Stimulated activated CD8-positive, alpha-beta memory T cell treated with anti-CD3 and anti-CD28 coated beads, Interleukin-4, amount 100 ng/mL, for 24 hours (primary cell): ENCODE results near the gene SEC63.
"Not testable (repeated sequence)": the region's sequence is repeated elsewhere in the genome, so short reads cannot be mapped to it uniquely, and the experiment has no call there.

Experiments used
- DNase-seq: peaks from one replicate; pipeline ENCODE4 v3.0.0-alpha.2; 2020; ENCODE audit warnings: low read depth

The SEC63 gene

GRCh38 chr6:107972413-107973096 lies 14.5 kb upstream of the SEC63 start:
- DNase-seq = no peak

GRCh38 chr6:107971181-107971580 lies 13.2 kb upstream of the SEC63 start:
- no peak for DNase-seq

GRCh38 chr6:107970255-107970654 lies 12.2 kb upstream of the SEC63 start:
- DNase-seq = no peak

- DNase-seq = no peak
These were observed 10.1 kb upstream of the SEC63 start for GRCh38 chr6:107968081-107968480.

GRCh38 chr6:107965746-107966145 lies 7.7 kb upstream of the SEC63 start:
- DNase-seq = no peak

- no peak for DNase-seq
These were observed 4.7 kb upstream of the SEC63 start for GRCh38 chr6:107962723-107963122.

GRCh38 chr6:107959392-107959791 lies 1.4 kb upstream of the SEC63 start:
- no peak for DNase-seq

- DNase-seq = not testable (repeated sequence)
These were observed 818 bp upstream of the SEC63 start for GRCh38 chr6:107958689-107959362.

- peak; percentile 35 for DNase-seq
These were observed 600 bp downstream of the SEC63 start for GRCh38 chr6:107957308-107957908.

GRCh38 chr6:107956586-107957307 lies 1.3 kb downstream of the SEC63 start:
- DNase-seq = no peak

- no peak for DNase-seq
These were observed 1.8 kb downstream of the SEC63 start for GRCh38 chr6:107956181-107956580.

GRCh38 chr6:107953858-107954414 lies 4.1 kb downstream of the SEC63 start:
- not testable (repeated sequence) for DNase-seq

- no peak for DNase-seq
These were observed 14.2 kb downstream of the SEC63 start for GRCh38 chr6:107943626-107944439.

GRCh38 chr6:107942142-107942541 lies 15.9 kb downstream of the SEC63 start:
- DNase-seq = no peak

- DNase-seq = no peak
These were observed 16.4 kb downstream of the SEC63 start for GRCh38 chr6:107941627-107942026.

- no peak for DNase-seq
These were observed 16.8 kb downstream of the SEC63 start for GRCh38 chr6:107941199-107941598.

- not testable (repeated sequence) for DNase-seq
These were observed 21.1 kb downstream of the SEC63 start for GRCh38 chr6:107936910-107937292.

GRCh38 chr6:107936162-107936909 lies 21.7 kb downstream of the SEC63 start:
- DNase-seq = no peak

GRCh38 chr6:107934229-107934628 lies 23.8 kb downstream of the SEC63 start:
- DNase-seq = not testable (repeated sequence)

GRCh38 chr6:107932580-107932979 lies 25.4 kb downstream of the SEC63 start:
- DNase-seq = no peak

GRCh38 chr6:107931894-107932293 lies 26.1 kb downstream of the SEC63 start:
- no peak for DNase-seq
